HepG2 (cell line): ENCODE data around the gene PRR12.

Experiments
- BRCA1 ChIP-seq: sonication (generic); formaldehyde crosslinking; IDR thresholded peaks from 2 replicates; pipeline ENCODE4 v1.4.0; 2020; ENCODE audit warnings: missing genetic modification reagents
- CHD2 ChIP-seq: IDR thresholded peaks from 2 replicates; pipeline ENCODE4 v1.6.1; 2011; ENCODE audit warnings: low read depth, low read length, improper control_type of control experiment
- RELA ChIP-seq: sonication (generic); formaldehyde crosslinking; IDR thresholded peaks from 2 replicates; pipeline ENCODE4 v1.4.0; 2020; ENCODE audit warnings: missing genetic modification reagents
- TARDBP ChIP-seq: sonication (generic); formaldehyde crosslinking; IDR thresholded peaks from 2 replicates; pipeline ENCODE4 v1.8.0; 2022; ENCODE audit warnings: mild to moderate bottlenecking, missing genetic modification reagents
- ZNF33A ChIP-seq: sonication (generic); formaldehyde crosslinking; IDR thresholded peaks from 2 replicates; pipeline ENCODE4 v1.5.1; 2020; ENCODE audit warnings: missing genetic modification reagents, mild to moderate bottlenecking, moderate library complexity, borderline replicate concordance
- ZNF761 ChIP-seq: sonication (generic); formaldehyde crosslinking; conservative IDR thresholded peaks from 2 replicates; pipeline ENCODE4 v1.4.0; 2020; ENCODE audit warnings: mild to moderate bottlenecking, missing genetic modification reagents
- TF ChIP-seq, protein P1 (sequence below): sonication (generic); formaldehyde crosslinking; IDR thresholded peaks from 2 replicates; pipeline ENCODE4 v1.4.0; 2020; ENCODE audit warnings: mild to moderate bottlenecking, missing genetic modification reagents
- TF ChIP-seq, protein P2 (sequence below): sonication (generic); formaldehyde crosslinking; IDR thresholded peaks from 2 replicates; pipeline ENCODE4 v1.5.0; 2020; ENCODE audit warnings: mild to moderate bottlenecking, missing genetic modification reagents, moderate library complexity
- TF ChIP-seq, protein P3 (sequence below): sonication (generic); formaldehyde crosslinking; IDR thresholded peaks from 2 replicates; pipeline ENCODE4 v1.4.0; 2020; ENCODE audit warnings: mild to moderate bottlenecking, missing genetic modification reagents, borderline replicate concordance
- TF ChIP-seq, protein P4 (sequence below): sonication (generic); formaldehyde crosslinking; IDR thresholded peaks from 2 replicates; pipeline ENCODE4 v1.8.1; 2023; ENCODE audit warnings: mild to moderate bottlenecking, inconsistent platforms, moderate library complexity, missing genetic modification reagents, borderline replicate concordance
- TF ChIP-seq, protein P5 (sequence below): sonication (generic); formaldehyde crosslinking; IDR thresholded peaks from 2 replicates; pipeline ENCODE4 v1.4.0; 2020; ENCODE audit warnings: missing genetic modification reagents
- TF ChIP-seq, protein P6 (sequence below): sonication (generic); formaldehyde crosslinking; IDR thresholded peaks from 2 replicates; pipeline ENCODE4 v1.8.1; 2023; ENCODE audit warnings: missing genetic modification reagents, inconsistent platforms, borderline replicate concordance
- TF ChIP-seq, protein P7 (sequence below), 2 experiments: fragments of 450-650 bp in 1 of 2; sonication (generic) in 1 of 2; formaldehyde crosslinking; IDR thresholded peaks; 2 replicates each; pipeline versions ENCODE4 v1.5.0 to v1.8.0; 2020 to 2022; ENCODE audit warnings: mild to moderate bottlenecking in 1 of 2, missing genetic modification reagents in 1 of 2

DNA sequence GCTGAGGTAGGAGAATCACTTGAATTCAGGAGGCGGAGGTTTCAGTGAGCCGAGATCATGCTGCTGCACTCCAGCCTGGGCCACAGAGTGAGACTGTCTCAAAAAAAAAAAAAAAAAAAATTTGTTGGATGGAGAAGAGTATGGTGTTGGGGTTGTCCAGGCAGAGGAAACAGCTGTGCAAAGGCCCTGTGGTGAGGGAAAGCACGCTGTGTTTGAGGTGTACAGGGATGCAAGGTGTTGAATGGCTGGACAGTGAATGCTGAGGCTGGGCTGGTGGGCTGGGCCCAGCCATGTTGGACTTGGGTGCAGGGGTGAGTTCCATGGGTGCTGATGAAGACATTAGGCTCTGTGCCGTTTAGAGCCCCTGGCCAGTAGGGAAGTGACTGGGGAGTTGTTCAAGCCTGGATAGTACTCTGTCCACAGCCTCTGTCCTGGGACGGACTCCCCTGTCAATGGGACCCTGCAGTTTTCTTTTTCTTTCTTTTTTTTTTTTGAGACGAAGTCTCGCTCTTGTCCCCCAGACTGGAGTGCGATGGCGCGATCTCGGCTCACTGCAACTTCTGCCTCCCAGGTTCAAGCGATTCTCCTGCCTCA is 18.6 kb downstream of the PRR12 start:
- TF ChIP-seq TARDBP (CRISPR knock-in tag) (no peak), BRCA1 (no peak), ZNF761 (CRISPR knock-in tag) (no peak), CHD2 (no peak), RELA (CRISPR knock-in tag) (no peak), ZNF33A (CRISPR knock-in tag) (no peak)
- TF ChIP-seq, protein P1, sequence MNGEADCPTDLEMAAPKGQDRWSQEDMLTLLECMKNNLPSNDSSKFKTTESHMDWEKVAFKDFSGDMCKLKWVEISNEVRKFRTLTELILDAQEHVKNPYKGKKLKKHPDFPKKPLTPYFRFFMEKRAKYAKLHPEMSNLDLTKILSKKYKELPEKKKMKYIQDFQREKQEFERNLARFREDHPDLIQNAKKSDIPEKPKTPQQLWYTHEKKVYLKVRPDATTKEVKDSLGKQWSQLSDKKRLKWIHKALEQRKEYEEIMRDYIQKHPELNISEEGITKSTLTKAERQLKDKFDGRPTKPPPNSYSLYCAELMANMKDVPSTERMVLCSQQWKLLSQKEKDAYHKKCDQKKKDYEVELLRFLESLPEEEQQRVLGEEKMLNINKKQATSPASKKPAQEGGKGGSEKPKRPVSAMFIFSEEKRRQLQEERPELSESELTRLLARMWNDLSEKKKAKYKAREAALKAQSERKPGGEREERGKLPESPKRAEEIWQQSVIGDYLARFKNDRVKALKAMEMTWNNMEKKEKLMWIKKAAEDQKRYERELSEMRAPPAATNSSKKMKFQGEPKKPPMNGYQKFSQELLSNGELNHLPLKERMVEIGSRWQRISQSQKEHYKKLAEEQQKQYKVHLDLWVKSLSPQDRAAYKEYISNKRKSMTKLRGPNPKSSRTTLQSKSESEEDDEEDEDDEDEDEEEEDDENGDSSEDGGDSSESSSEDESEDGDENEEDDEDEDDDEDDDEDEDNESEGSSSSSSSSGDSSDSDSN (CRISPR knock-in tag): no peak
- TF ChIP-seq, protein P2, sequence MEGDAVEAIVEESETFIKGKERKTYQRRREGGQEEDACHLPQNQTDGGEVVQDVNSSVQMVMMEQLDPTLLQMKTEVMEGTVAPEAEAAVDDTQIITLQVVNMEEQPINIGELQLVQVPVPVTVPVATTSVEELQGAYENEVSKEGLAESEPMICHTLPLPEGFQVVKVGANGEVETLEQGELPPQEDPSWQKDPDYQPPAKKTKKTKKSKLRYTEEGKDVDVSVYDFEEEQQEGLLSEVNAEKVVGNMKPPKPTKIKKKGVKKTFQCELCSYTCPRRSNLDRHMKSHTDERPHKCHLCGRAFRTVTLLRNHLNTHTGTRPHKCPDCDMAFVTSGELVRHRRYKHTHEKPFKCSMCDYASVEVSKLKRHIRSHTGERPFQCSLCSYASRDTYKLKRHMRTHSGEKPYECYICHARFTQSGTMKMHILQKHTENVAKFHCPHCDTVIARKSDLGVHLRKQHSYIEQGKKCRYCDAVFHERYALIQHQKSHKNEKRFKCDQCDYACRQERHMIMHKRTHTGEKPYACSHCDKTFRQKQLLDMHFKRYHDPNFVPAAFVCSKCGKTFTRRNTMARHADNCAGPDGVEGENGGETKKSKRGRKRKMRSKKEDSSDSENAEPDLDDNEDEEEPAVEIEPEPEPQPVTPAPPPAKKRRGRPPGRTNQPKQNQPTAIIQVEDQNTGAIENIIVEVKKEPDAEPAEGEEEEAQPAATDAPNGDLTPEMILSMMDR: no peak
- TF ChIP-seq, protein P3, sequence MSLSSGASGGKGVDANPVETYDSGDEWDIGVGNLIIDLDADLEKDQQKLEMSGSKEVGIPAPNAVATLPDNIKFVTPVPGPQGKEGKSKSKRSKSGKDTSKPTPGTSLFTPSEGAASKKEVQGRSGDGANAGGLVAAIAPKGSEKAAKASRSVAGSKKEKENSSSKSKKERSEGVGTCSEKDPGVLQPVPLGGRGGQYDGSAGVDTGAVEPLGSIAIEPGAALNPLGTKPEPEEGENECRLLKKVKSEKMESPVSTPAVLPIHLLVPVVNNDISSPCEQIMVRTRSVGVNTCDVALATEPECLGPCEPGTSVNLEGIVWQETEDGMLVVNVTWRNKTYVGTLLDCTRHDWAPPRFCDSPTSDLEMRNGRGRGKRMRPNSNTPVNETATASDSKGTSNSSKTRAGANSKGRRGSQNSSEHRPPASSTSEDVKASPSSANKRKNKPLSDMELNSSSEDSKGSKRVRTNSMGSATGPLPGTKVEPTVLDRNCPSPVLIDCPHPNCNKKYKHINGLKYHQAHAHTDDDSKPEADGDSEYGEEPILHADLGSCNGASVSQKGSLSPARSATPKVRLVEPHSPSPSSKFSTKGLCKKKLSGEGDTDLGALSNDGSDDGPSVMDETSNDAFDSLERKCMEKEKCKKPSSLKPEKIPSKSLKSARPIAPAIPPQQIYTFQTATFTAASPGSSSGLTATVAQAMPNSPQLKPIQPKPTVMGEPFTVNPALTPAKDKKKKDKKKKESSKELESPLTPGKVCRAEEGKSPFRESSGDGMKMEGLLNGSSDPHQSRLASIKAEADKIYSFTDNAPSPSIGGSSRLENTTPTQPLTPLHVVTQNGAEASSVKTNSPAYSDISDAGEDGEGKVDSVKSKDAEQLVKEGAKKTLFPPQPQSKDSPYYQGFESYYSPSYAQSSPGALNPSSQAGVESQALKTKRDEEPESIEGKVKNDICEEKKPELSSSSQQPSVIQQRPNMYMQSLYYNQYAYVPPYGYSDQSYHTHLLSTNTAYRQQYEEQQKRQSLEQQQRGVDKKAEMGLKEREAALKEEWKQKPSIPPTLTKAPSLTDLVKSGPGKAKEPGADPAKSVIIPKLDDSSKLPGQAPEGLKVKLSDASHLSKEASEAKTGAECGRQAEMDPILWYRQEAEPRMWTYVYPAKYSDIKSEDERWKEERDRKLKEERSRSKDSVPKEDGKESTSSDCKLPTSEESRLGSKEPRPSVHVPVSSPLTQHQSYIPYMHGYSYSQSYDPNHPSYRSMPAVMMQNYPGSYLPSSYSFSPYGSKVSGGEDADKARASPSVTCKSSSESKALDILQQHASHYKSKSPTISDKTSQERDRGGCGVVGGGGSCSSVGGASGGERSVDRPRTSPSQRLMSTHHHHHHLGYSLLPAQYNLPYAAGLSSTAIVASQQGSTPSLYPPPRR (CRISPR knock-in tag): no peak
- TF ChIP-seq, protein P4, sequence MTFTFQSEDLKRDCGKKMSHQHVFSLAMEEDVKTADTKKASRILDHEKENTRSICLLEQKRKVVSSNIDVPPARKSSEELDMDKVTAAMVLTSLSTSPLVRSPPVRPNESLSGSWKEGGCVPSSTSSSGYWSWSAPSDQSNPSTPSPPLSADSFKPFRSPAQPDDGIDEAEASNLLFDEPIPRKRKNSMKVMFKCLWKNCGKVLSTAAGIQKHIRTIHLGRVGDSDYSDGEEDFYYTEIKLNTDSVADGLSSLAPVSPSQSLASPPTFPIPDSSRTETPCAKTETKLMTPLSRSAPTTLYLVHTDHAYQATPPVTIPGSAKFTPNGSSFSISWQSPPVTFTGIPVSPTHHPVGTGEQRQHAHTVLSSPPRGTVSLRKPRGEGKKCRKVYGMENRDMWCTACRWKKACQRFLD (CRISPR knock-in tag): no peak
- TF ChIP-seq, protein P5, sequence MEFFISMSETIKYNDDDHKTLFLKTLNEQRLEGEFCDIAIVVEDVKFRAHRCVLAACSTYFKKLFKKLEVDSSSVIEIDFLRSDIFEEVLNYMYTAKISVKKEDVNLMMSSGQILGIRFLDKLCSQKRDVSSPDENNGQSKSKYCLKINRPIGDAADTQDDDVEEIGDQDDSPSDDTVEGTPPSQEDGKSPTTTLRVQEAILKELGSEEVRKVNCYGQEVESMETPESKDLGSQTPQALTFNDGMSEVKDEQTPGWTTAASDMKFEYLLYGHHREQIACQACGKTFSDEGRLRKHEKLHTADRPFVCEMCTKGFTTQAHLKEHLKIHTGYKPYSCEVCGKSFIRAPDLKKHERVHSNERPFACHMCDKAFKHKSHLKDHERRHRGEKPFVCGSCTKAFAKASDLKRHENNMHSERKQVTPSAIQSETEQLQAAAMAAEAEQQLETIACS (CRISPR knock-in tag): no peak
- TF ChIP-seq, protein P6, sequence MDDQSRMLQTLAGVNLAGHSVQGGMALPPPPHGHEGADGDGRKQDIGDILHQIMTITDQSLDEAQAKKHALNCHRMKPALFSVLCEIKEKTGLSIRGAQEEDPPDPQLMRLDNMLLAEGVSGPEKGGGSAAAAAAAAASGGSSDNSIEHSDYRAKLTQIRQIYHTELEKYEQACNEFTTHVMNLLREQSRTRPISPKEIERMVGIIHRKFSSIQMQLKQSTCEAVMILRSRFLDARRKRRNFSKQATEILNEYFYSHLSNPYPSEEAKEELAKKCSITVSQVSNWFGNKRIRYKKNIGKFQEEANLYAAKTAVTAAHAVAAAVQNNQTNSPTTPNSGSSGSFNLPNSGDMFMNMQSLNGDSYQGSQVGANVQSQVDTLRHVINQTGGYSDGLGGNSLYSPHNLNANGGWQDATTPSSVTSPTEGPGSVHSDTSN (CRISPR knock-in tag): no peak
- TF ChIP-seq, protein P7, sequence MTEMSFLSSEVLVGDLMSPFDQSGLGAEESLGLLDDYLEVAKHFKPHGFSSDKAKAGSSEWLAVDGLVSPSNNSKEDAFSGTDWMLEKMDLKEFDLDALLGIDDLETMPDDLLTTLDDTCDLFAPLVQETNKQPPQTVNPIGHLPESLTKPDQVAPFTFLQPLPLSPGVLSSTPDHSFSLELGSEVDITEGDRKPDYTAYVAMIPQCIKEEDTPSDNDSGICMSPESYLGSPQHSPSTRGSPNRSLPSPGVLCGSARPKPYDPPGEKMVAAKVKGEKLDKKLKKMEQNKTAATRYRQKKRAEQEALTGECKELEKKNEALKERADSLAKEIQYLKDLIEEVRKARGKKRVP (CRISPR knock-in tag; IDR thresholded peaks at IDR 0.05): no peak
